CD8-positive, alpha-beta memory T cell (primary cell): ENCODE results near the gene LAMB3. TPM values are rescaled to one million over a fixed set of nuclear protein-coding genes. Genes with fewer than 3 reads are reported as not detected.

ENCODE experiments used
- CTCF ChIA-PET: fragments of 350-600 bp; sonication (Branson Sonifier 250); formaldehyde crosslinking; loops from one replicate; lab custom pipeline; 2021; ENCODE audit warnings: antibody characterized with exemption; lab: Charles Lee
- POLR2A ChIA-PET: fragments of 350-600 bp; sonication (Branson Sonifier 250); formaldehyde crosslinking; loops from one replicate; lab custom pipeline; 2021; ENCODE audit warnings: antibody characterized with exemption; lab: Charles Lee
- DNase-seq, 5 donors: peaks; one replicate each; pipeline versions ENCODE4 v3.0.0 to v3.0.0-alpha.2; 2020 to 2022; ENCODE audit warnings: mixed read lengths in 1 of 5
- H3K27ac ChIP-seq: one replicate; pipeline ENCODE4 v1.7.0; 2013; ENCODE audit warnings: low read depth, mild to moderate bottlenecking, low read length, moderate library complexity
- H3K27me3 ChIP-seq: 2 replicates; pipeline ENCODE4 v1.7.0; 2013; ENCODE audit warnings: low read length, mild to moderate bottlenecking; ENCODE audit not compliant: insufficient read depth, poor library complexity, severe bottlenecking
- H3K36me3 ChIP-seq: 2 replicates; pipeline ENCODE4 v1.7.0; 2013; ENCODE audit warnings: mild to moderate bottlenecking, low read length, moderate library complexity; ENCODE audit not compliant: insufficient read depth
- H3K4me1 ChIP-seq: 2 replicates; pipeline ENCODE4 v1.7.0; 2013; ENCODE audit warnings: mild to moderate bottlenecking, low read length, moderate library complexity; ENCODE audit not compliant: insufficient read depth
- H3K4me3 ChIP-seq: 2 replicates; pipeline ENCODE4 v1.7.0; 2013; ENCODE audit warnings: mild to moderate bottlenecking, low read length
- H3K9me3 ChIP-seq: 2 replicates; pipeline ENCODE4 v1.7.0; 2013; ENCODE audit warnings: mild to moderate bottlenecking, low read length
- H3K27ac Mint-ChIP-seq, 8 donors: one replicate each; pipeline ENCODE4 v1.8.0; 2020 to 2021; ENCODE audit warnings: mixed read lengths in 8 of 8, mild to moderate bottlenecking in 6 of 8, inconsistent platforms in 3 of 8, moderate library complexity in 3 of 8
- H3K27me3 Mint-ChIP-seq, 2 donors: one replicate each; pipeline ENCODE4 v1.8.0; 2020 to 2021; ENCODE audit warnings: mixed read lengths in 2 of 2, mild to moderate bottlenecking in 1 of 2, moderate library complexity in 1 of 2
- H3K36me3 Mint-ChIP-seq, 3 donors: one replicate each; pipeline ENCODE4 v1.8.0; 2020 to 2021; ENCODE audit warnings: mixed read lengths in 3 of 3, inconsistent platforms in 1 of 3, mild to moderate bottlenecking in 1 of 3
- H3K4me1 Mint-ChIP-seq, 3 donors: one replicate each; pipeline ENCODE4 v1.8.0; 2020 to 2021; ENCODE audit warnings: mixed read lengths in 3 of 3, inconsistent platforms in 1 of 3, mild to moderate bottlenecking in 1 of 3
- H3K4me3 Mint-ChIP-seq, 7 donors: one replicate each; pipeline ENCODE4 v1.8.0; 2020 to 2021; ENCODE audit warnings: mixed read lengths in 7 of 7, mild to moderate bottlenecking in 6 of 7, moderate library complexity in 4 of 7, inconsistent platforms in 2 of 7
- H3K9me3 Mint-ChIP-seq, 5 donors: one replicate each; pipeline ENCODE4 v1.8.0; 2020 to 2022; ENCODE audit warnings: mixed read lengths in 5 of 5, mild to moderate bottlenecking in 3 of 5, moderate library complexity in 2 of 5, inconsistent platforms in 1 of 5
- polyA plus RNA-seq: library from polyadenylated mRNA; unstranded; fragments of 300-500 nt; fragmentation: Illumina TruSeq; gene quantifications from one replicate; pipeline ENCODE4 v1.2.3, GENCODE V29; 2021
- total RNA-seq, 2 experiments: library from RNA; stranded (reverse); gene quantifications; one replicate each; pipeline ENCODE4 v1.2.3, GENCODE V29; 2021

The LAMB3 gene
- total and polyA plus RNA-seq, 3 experiments from 2014 or later, result 0.28 to 1.3 (median 0.92) TPM

- H3K9me3 Mint-ChIP-seq, result no peaks in the 10 kb centered on the region
- H3K27me3 ChIP-seq, result no peaks in the 10 kb centered on the region
- CTCF ChIA-PET, result interaction anchor here (1.7 kb wide), 1 partner anchor 8 kb away, joined by 6 read pairs; no protein-coding TSS in a partner anchor
- H3K27ac ChIP-seq, result no peak overlapping the region
- H3K4me1 ChIP-seq, result no peaks in the 10 kb centered on the region
- H3K4me1 Mint-ChIP-seq, result no peaks in the 10 kb centered on the region
- H3K36me3 ChIP-seq, result no peaks in the 10 kb centered on the region
- DNase-seq, result no peak
- POLR2A ChIA-PET, result no interaction called here
- no peak overlapping the region for H3K4me3 ChIP-seq
- H3K27ac Mint-ChIP-seq, result peak overlapping the region in 1 of 8 donors; percentile 55
- no peaks in the 10 kb centered on the region for H3K9me3 ChIP-seq
- no peak overlapping the region for H3K4me3 Mint-ChIP-seq
- H3K36me3 Mint-ChIP-seq, result peaks cover 0 to 2% (median 0%) of the 10 kb centered on the region in 3 donors
- peaks cover 0 to 1% of the 10 kb centered on the region in 2 donors for H3K27me3 Mint-ChIP-seq
Observed at GRCh38 chr1:209635850-209636249, 16.4 kb downstream of the LAMB3 start.

GRCh38 chr1:209634005-209634737, 18.1 kb downstream of the LAMB3 start:
- Histone ChIP-seq H3K36me3 (no peaks in the 10 kb centered on the region), H3K9me3 (no peaks in the 10 kb centered on the region), H3K4me1 (no peaks in the 10 kb centered on the region), H3K27ac (no peak overlapping the region), H3K27me3 (no peaks in the 10 kb centered on the region), H3K4me3 (no peak overlapping the region)
- no peak for DNase-seq
- Mint-ChIP-seq H3K36me3 (peaks cover 0 to 2% (median 0%) of the 10 kb centered on the region in 3 donors), H3K4me1 (no peaks in the 10 kb centered on the region), H3K27ac (no peak overlapping the region), H3K9me3 (no peaks in the 10 kb centered on the region), H3K27me3 (peaks cover 0 to 1% of the 10 kb centered on the region in 2 donors), H3K4me3 (no peak overlapping the region)
- POLR2A ChIA-PET, result no interaction called here
- CTCF ChIA-PET, result interaction anchor here (1.2 kb wide), 1 partner anchor 114 kb away, joined by 3 read pairs; no protein-coding TSS in a partner anchor

- peak overlapping the region in 2 of 8 donors; percentile 14 to 32 for H3K27ac Mint-ChIP-seq
- no peaks in the 10 kb centered on the region for H3K9me3 Mint-ChIP-seq
- H3K4me3 ChIP-seq, result no peak overlapping the region
- H3K27ac ChIP-seq, result no peak overlapping the region
- no peak for DNase-seq
- H3K27me3 ChIP-seq, result no peaks in the 10 kb centered on the region
- no peaks in the 10 kb centered on the region for H3K4me1 ChIP-seq
- CTCF ChIA-PET, result no interaction called here
- H3K9me3 ChIP-seq, result no peaks in the 10 kb centered on the region
- H3K4me1 Mint-ChIP-seq, result no peaks in the 10 kb centered on the region
- peaks cover 0 to 2% (median 0%) of the 10 kb centered on the region in 3 donors for H3K36me3 Mint-ChIP-seq
- H3K36me3 ChIP-seq, result no peaks in the 10 kb centered on the region
- POLR2A ChIA-PET, result no interaction called here
- H3K4me3 Mint-ChIP-seq, result no peak overlapping the region
- H3K27me3 Mint-ChIP-seq, result peaks cover 0 to 1% of the 10 kb centered on the region in 2 donors
Observed at GRCh38 chr1:209633335-209633997, 18.8 kb downstream of the LAMB3 start.

- H3K27ac Mint-ChIP-seq, result peak overlapping the region in 1 of 8 donors; percentile 32
- H3K36me3 Mint-ChIP-seq, result no peaks in the 10 kb centered on the region
- peaks cover 0 to 3% (median 3%) of the 10 kb centered on the region in 3 donors for H3K4me1 Mint-ChIP-seq
- H3K4me1 ChIP-seq, result peaks cover 7% of the 10 kb centered on the region
- ChIA-PET CTCF (interaction anchor here (1.0 to 1.7 kb wide), 5 partner anchors 10 to 61 kb away, joined by 3 to 5 read pairs (median 3); no protein-coding TSS in a partner anchor), POLR2A (no interaction called here)
- no peak overlapping the region for H3K4me3 ChIP-seq
- H3K27me3 ChIP-seq, result no peaks in the 10 kb centered on the region
- no peaks in the 10 kb centered on the region for H3K36me3 ChIP-seq
- H3K9me3 Mint-ChIP-seq, result no peaks in the 10 kb centered on the region
- H3K9me3 ChIP-seq, result no peaks in the 10 kb centered on the region
- no peak for DNase-seq
- H3K4me3 Mint-ChIP-seq, result no peak overlapping the region
- peaks cover 0 to 3% of the 10 kb centered on the region in 2 donors for H3K27me3 Mint-ChIP-seq
- H3K27ac ChIP-seq, result no peak overlapping the region
Observed at GRCh38 chr1:209630383-209631225, 21.6 kb downstream of the LAMB3 start.

GRCh38 chr1:209629621-209630382, 22.4 kb downstream of the LAMB3 start:
- H3K9me3 Mint-ChIP-seq, result no peaks in the 10 kb centered on the region
- no peak overlapping the region for H3K4me3 Mint-ChIP-seq
- ChIA-PET POLR2A (no interaction called here), CTCF (interaction anchor here (1.0 to 1.7 kb wide), 3 partner anchors 21 to 60 kb away, joined by 3 to 5 read pairs (median 4); no protein-coding TSS in a partner anchor)
- H3K27ac Mint-ChIP-seq, result peak overlapping the region in 1 of 8 donors; percentile 32
- no peaks in the 10 kb centered on the region for H3K27me3 ChIP-seq
- H3K4me1 Mint-ChIP-seq, result peaks cover 0 to 3% (median 3%) of the 10 kb centered on the region in 3 donors
- no peaks in the 10 kb centered on the region for H3K36me3 Mint-ChIP-seq
- H3K4me3 ChIP-seq, result no peak overlapping the region
- H3K4me1 ChIP-seq, result peaks cover 7% of the 10 kb centered on the region
- no peaks in the 10 kb centered on the region for H3K36me3 ChIP-seq
- no peak for DNase-seq
- no peak overlapping the region for H3K27ac ChIP-seq
- H3K9me3 ChIP-seq, result no peaks in the 10 kb centered on the region
- peaks cover 0 to 3% of the 10 kb centered on the region in 2 donors for H3K27me3 Mint-ChIP-seq

- no peak overlapping the region for H3K27ac ChIP-seq
- Mint-ChIP-seq H3K27me3 (peaks cover 0 to 3% of the 10 kb centered on the region in 2 donors), H3K27ac (no peak overlapping the region), H3K4me1 (peaks cover 0 to 3% (median 3%) of the 10 kb centered on the region in 3 donors), H3K4me3 (no peak overlapping the region), H3K9me3 (no peaks in the 10 kb centered on the region), H3K36me3 (no peaks in the 10 kb centered on the region)
- H3K9me3 ChIP-seq, result no peaks in the 10 kb centered on the region
- H3K36me3 ChIP-seq, result no peaks in the 10 kb centered on the region
- peaks cover 7% of the 10 kb centered on the region for H3K4me1 ChIP-seq
- H3K4me3 ChIP-seq, result no peak overlapping the region
- DNase-seq, result no peak
- ChIA-PET CTCF (interaction anchor here (0.9 kb wide), 1 partner anchor 8 kb away, joined by 3 read pairs; no protein-coding TSS in a partner anchor), POLR2A (no interaction called here)
- H3K27me3 ChIP-seq, result no peaks in the 10 kb centered on the region
Observed at GRCh38 chr1:209628618-209629299, 23.5 kb downstream of the LAMB3 start.

GRCh38 chr1:209627732-209628196, 24.5 kb downstream of the LAMB3 start:
- DNase-seq, result peak; percentile 49 to 76 (median 60)
- H3K36me3 Mint-ChIP-seq, result no peaks in the 10 kb centered on the region
- Histone ChIP-seq H3K36me3 (no peaks in the 10 kb centered on the region), H3K9me3 (no peaks in the 10 kb centered on the region), H3K4me1 (peaks cover 7% of the 10 kb centered on the region), H3K27me3 (no peaks in the 10 kb centered on the region), H3K27ac (no peak overlapping the region), H3K4me3 (no peak overlapping the region)
- CTCF ChIA-PET, result interaction anchor here (0.6 to 1.2 kb wide), 10 partner anchors 12 to 62 kb away, joined by 3 to 7 read pairs (median 4); partner anchors contain the start of gene LAMB3
- POLR2A ChIA-PET, result no interaction called here
- no peak overlapping the region for H3K4me3 Mint-ChIP-seq
- H3K9me3 Mint-ChIP-seq, result no peaks in the 10 kb centered on the region
- peaks cover 0 to 3% of the 10 kb centered on the region in 2 donors for H3K27me3 Mint-ChIP-seq
- no peak overlapping the region for H3K27ac Mint-ChIP-seq
- H3K4me1 Mint-ChIP-seq, result peaks cover 0 to 3% (median 3%) of the 10 kb centered on the region in 3 donors
